NOMO-1 (cell line): ENCODE results near the gene IKZF5.
A peak's percentile ranks its signal among the peaks of the same experiment; 100 is the strongest.

ENCODE experiments used
- DNase-seq, 2 experiments: peaks; one replicate each; lab custom pipeline; 2025; ENCODE audit not compliant: unreplicated experiment in 2 of 2; lab: John Stamatoyannopoulos, UW

IKZF5 gene, protein sequence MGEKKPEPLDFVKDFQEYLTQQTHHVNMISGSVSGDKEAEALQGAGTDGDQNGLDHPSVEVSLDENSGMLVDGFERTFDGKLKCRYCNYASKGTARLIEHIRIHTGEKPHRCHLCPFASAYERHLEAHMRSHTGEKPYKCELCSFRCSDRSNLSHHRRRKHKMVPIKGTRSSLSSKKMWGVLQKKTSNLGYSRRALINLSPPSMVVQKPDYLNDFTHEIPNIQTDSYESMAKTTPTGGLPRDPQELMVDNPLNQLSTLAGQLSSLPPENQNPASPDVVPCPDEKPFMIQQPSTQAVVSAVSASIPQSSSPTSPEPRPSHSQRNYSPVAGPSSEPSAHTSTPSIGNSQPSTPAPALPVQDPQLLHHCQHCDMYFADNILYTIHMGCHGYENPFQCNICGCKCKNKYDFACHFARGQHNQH

DNA sequence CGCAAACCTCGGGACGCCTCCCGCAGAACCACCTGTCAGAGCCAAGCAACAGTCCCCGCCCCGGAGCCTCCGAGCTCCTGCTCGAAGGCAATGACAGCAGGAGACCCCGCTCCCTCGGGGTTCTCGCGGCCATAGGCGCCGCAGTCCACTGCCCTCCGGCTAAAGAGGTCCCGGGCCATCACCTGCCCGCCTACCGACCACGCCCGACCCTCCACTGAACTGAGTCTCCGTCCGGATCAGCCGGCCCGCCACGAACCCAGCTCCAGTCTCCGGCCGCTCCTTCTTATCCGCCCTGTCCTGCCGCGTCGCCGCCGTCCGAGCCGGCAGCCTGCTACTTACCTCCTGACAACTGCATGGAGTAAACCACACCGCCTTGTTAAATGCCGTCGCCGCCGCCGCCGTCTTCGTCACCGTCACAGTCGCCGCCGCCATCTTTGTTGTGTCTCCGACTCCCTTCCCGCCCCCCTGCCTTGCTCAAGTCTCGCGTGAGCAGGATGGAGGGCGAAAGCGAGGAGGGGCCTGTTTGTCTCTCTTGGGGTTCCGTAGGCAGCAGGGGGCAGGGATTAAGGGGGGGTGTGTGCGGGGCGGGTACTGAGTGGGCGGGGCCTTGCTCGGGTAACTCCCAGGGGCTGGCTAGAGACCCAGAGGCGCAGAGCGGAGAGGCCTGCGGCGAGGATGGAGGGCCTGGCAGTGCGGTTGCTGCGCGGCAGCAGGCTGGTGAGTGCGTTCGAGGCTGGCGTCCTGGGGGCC is at the start of gene IKZF5, which contains the start of gene ACADSB:
Gene IKZF5 (minus strand): TSS at position 441 of the 750 bp plus-strand sequence. CDS start 10,170 bp downstream, outside the sequence.
Gene ACADSB (plus strand): TSS at position 652 of the 750 bp plus-strand sequence. CDS start 24 bp downstream, at position 676.
- DNase-seq = peak; percentile 93 to 95

DNA sequence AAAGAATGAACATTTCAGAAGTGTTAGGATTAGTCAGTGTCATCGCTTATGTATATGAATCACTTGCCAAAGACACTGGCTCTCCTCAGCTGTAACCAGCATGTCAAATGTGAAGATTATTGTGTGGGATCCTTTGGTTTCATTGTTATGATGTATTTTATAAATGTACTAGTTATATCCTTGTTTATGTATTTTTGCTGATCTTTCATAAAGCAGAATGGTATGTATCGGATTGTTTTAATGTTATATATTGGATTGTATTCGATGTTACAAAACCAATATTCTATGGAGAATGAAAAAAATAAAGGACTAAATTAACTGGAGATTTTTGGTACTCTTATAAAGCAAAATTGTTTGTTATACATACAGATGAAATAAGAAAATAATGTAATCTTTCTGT is 49.4 kb upstream of the IKZF5 start:
- DNase-seq = no peak

DNA sequence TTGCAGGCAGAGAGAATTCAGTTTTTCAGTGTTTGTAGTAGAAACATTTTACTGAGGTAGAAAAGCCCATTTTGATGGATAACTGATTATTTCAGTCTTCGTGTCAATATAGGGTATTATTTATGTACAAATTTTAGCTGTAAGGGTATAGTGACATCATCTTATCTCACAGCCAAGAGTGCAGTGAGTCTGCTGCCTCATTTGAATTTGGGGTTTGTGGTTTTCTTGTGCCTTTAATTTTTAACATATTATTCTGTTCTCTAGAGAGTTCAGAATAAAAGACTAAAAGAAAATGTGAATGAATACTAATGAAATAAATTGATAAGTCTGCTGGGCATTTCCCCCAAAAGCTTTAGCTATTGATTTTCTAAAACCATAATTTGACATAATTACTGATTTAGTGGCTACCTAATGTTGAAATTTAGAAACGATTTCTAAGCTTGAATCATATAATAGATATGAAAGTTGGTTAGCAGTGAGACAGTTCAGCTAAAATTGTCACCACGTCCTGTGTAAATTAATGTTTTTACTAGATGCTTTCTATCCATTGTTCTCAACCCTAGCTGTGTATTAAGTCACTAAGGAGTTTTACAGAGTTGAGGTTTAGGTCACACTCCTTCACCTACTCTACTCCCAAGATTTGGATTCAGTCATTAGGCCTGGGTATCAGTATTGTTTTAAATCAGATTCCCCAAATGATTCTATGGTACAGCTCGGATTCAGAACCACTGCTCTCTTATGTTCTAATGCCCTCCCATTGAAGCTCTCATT is 37.6 kb upstream of the IKZF5 start:
- DNase-seq = no peak

DNA sequence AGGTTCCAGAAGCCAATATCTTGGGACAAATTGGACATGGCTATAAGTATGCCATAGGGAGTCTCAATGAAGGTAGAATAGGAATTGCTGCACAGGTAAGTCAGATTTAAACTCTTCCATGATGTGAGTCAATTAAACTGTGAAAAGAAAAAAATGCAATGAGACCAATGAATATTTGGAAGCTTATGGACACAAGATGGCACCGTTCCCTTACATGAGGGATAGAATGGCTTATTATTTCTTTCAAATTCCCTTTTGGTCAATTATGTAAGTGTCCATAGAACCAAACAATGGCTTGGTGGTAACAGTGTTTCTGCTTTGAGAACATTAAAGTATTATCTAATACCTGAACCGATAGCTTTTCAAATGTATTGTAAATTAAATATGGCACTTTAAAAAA is 35.8 kb upstream of the IKZF5 start:
- DNase-seq = peak in 1 of 2 experiments; percentile 22

DNA sequence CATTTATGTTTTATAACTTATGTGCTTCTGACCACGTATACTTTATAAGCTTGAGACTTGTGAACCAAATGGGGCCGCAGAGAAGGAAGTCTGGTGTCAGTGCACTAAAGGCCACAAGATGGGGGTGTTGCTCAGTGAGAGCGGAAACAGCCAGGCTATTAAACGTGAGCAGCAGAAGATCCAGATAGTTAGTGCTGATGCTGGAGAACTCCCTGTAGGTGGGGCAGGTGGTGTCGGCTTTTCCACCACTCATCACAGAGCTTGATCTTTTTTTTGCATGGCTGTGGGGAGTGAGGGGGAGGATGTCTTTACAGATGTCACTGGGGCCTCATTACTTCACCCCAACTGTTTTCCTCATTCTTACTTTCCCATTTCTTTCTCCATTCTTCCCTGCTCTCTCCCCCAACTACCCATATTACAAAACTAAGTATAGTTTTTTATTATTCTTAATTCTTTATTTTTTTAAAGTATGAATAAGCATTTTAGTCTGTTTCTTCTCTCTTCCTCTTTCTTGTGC is 34.9 kb upstream of the IKZF5 start:
- peak; percentile 54 to 55 for DNase-seq

DNA sequence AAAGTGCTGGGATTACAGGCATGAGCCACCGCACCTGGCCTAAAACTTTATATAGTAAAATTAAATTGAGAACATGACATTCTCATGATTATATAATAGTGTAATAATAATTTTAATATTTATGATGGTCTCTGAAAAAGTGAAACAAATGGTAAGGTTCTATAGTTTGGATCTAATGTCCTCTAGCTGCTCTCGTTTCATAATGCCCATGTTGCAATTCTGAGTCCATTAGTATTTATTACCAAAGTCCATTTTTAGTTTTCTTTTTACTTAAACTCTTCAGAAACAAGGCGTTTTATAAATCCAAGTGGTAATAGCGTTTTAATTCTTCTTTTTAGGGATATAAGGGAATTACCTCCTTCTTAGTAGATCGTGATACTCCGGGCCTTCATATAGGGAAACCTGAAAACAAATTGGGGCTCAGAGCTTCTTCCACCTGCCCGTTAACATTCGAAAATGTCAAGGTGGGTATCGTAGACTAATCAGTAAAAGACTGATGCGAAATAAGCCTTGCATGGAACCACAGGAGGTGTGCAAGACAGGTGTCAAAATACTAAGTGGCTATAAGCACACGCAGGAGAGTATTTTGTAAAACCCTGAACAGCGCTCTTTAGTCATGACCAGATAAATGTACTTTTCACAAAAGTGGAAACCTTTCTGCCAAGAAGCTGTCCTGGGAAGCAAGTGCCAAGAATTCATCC is 34.3 kb upstream of the IKZF5 start:
- no peak for DNase-seq

DNA sequence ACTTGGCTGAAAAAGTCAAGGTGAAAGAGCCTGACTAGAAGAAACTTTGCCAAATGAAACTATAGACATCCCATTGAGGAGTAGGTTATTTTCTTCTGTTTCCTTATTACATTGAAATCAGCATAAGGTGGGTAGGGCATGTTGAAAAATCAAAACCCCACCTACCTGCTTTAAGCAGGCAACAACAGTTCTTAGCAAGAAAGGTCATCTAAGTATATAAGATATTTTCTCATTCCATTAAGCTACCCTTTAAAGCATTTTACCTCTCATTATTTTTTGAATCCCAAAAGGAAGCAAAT is 31.0 kb upstream of the IKZF5 start:
- no peak for DNase-seq

DNA sequence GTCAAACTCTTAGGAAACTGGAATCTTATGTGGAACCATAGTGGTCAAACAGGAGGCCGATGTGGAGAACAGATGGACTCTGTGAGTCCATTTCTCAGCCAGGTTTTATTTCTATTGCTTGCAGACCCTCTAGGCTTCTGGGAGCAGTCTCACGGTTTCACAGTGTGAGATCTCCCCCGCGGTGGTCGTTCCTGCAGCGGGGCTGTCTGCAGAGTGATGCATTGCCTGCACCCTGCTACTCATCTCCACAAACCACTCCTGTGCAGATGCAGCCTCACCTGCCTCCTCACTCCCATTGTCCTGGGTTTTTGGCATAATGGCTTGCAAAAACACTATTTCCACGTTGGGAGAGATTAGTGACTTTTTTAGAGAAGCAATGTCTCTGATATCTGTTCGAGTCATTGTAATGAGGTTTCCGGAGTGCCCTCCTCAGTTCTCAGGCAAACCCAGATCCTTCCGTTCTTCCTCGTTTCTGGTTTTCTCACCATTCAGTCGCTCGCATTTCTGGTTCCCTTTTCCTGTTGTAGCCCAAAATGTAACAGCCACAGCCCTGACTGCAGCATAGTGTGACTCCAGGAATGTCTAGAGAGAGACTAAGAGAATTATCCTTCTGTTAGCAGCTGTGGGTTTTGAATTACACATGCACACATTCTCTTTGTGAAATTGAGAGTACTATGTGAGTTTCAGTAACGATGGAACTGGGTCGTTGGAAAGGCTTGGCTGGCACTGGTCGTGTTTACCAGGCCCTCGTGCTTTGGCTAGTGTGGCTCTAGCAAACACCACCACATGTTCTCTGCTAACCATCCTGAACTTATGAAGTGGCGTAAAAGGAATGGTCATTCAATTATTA is 30.4 kb upstream of the IKZF5 start:
- peak in 1 of 2 experiments; percentile 24 for DNase-seq

DNA sequence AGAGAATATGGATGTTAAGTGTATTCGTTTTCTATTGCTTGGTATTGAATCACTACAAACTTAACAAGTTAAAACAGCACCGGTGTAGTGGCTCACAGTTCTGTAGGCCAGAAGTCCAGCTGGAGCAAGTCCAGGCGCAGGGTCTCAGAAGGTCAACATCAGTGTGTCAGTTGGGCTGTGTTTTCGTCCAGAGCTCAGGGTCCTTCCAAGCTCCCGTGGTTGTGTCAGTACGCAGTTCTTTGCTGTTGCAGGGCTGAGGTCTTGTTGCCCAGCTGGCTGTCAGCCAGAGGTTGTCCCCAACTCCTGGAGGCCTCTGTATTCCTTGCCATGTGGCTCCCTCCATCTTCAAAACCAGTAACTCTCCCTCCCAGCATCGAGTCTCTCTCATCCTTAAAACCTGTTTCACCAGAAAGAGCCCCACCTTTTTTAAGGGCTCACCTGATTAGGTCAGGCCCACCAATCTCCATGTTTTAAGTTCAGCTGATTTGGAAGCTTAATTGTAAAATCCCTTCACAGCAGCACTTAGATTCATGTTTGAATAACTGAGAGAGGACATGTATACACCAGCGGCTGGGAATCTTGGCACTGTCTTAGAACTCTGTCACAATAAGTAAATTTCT is 27.0 kb upstream of the IKZF5 start:
- DNase-seq = no peak

DNA sequence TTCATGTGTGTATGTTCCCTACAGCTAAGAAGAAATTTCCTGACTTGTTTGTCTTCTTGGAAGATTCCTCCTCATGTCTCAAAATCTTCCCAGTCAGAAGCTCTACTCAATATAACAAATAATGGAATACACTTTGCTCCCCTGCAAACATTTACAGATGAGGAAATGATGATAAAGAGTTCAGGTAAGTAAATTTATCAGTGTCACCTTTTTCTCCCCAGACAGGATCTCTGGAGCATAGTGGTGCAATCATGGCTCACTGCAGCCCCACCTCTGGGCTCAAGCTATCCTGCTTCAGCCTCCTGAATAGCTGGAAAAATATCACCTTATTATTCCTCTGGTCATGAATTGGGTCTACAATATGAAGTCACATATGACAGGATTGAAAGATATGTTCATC is 25.7 kb upstream of the IKZF5 start:
- no peak for DNase-seq

DNA sequence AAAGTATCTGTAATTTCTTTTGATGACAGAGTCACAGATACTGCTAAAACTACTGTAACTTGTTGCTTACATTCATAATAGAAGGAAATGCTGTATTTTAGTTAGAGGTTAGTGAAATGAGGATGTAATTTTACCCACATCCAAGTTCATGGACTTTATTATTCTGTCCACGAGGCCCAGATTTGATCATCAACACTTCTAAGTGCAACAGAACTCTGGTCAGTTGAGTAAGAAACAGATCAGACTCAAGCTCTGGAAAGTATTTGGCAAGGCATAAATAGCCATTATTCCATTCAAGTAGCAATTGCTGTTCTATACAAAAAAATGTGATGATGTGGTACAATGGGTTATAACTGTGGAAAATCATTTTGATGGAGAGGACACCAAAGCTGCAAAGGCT is 22.5 kb upstream of the IKZF5 start:
- no peak for DNase-seq

DNA sequence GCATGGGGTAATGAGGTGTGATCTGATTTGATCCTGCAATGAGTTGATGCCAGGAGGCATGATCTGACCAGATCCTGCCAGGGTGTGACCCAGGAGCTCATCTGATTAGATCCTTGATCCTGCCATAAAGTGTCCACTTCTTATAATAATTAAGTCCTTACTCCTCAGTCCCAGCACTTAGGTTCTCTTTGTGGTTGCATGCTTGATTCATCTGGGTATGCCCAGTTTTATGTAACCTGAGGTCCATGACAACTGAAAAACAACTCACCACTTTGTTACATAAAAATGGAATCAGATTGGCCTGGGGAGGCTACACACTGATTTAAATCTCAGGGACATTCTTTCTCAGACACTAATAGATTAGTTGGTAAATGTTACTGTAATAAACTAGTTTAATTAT is 19.3 kb upstream of the IKZF5 start:
- DNase-seq = no peak

DNA sequence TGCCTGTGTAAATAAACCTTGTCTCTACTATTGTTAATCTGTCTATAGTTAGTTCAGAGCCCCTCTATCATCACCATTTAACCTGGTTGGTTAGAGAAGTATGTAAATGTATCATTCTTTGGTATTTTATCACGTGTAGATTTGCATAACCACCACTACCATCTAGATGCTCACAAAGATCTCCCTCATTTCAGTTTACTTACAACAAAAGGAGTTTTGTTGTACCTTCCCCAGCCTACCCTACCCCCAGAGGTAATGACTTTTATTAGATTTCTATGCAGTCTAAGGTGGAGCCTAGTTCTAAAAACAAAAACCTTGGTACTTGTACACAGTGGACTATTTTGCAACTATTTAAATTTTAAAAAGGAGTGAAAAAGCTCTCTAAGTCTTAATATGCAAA is 17.7 kb upstream of the IKZF5 start:
- no peak for DNase-seq

DNA sequence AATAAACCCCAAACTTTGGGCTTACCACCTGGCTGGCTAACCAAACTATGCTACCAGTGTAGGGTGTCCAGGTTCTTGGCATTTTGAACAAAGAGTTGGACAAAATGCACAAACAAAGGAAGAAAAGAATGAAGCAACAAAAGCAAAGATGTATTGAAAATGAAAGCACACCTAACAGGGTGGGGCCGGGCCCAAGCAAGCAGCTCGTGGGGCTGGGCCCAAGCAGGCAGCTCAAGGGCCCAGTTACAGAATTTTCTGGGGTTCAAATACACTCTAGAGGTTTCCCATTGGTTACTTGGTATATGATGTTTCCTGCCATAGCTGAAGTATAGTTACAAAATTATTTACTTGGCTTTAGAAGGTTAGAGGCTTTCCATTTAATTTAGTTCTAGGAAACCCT is 15.9 kb upstream of the IKZF5 start:
- no peak for DNase-seq

DNA sequence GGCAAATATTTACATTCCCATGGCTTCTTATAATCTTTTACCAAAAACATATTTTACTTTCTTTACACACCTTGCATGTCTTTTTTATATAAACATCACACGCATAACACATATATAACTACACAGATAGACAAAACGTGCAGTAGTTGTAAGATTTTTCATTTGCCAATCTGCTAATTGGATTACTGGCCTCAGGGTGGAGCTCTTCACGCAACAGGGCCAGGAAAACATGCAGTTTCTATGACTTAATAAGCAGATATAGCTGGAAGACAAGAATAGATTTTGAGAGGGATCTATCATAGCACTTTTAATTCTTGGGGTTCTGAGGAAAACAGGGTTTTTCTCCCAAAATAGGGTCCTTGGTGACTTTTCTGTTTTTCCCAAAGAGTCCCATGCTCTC is 12.9 kb upstream of the IKZF5 start:
- no peak for DNase-seq

DNA sequence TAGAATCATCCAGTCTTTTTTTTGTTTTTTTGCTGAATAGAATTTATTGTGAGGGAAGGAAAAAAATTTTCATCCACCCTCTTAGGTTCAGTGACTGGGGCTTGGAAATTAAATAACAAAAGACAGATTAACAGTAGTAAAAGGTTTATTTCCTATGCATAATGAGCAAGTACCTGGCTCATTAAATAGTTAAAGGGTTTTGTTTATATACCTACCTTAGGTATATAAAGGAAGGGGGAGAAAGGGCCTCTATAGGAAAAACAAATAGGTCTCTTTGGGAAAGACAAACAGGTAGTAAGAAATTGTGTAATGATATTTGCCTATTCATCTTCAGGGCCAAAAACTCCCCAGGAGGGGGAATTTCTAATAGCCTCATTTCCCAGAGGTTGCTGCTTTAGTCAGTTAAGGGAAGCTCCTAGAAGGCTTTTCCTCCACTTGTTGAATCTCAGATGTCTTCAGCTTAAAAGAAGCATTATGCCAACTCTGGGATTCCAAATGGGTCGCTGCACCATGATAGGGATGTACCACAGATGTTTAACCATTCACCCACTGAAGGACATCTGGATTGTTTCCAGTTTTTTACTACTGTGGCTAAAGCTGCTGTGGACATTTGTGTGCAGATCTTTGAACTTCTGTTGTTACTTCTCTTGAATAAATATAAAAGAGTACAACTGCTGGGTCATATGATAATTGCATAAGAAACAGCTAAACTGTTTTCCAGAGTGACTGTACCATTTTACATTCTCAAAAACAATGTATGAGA is 11.5 kb upstream of the IKZF5 start:
- DNase-seq = no peak

DNA sequence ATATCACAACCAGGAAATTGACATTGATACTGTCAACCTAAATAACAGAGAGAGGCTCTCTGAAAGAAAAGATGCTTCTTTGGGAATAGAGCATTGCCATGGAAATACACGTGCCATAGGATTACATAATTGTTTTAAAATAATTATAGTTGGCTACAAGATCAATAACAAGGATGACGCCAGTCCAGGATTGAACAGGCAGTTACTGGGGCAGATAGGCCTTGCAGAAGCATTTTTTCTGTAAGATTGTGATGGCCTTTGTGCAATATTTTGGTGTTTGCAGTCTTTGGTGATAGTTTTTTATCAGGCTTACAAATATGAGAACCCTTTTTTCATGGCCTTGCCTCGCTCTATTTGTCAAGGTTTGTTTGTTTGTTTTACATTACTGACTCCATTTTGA is 10.7 kb upstream of the IKZF5 start:
- DNase-seq = no peak

DNA sequence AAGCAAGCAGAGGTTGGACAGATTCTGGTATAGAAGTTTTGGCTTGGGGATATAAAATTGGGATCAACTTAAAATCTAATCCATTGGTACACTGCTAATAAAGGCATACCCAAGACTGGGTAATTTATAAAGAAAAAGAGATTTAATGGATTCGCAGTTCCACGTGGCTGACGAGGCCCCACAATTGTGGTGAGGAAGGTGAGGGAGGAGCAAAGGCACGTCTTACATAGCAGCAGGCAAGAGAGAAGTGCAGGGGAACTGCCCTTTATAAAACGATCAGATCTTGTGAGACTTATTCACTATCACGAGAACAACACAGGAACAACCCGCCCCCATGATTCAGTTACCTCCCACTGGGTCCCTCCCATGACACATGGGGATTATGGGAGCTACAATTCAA is 9.9 kb upstream of the IKZF5 start:
- no peak for DNase-seq
